Karpas-422 (cell line): ENCODE results near the gene TMEM178A. TPM values are rescaled to one million over a fixed set of nuclear protein-coding genes. Genes with fewer than 3 reads are reported as not detected.

Experiments
- DNase-seq: peaks from one replicate; pipeline ENCODE4 v3.0.0-alpha.2; 2015
- H2AFZ ChIP-seq: fragments of 200-600 bp; sonication (generic); 2 replicates; pipeline ENCODE4 v1.6.1; 2014; ENCODE audit warnings: antibody characterized with exemption, low read length, mixed read lengths
- H3K27ac ChIP-seq: fragments of 200-600 bp; sonication (generic); 2 replicates; pipeline ENCODE4 v1.5.1; 2014; ENCODE audit warnings: mild to moderate bottlenecking, low read length, moderate library complexity
- H3K27me3 ChIP-seq: fragments of 200-600 bp; sonication (generic); 2 replicates; pipeline ENCODE4 v1.6.1; 2014; ENCODE audit warnings: low read length, mixed read lengths
- H3K36me3 ChIP-seq: fragments of 200-600 bp; sonication (generic); 2 replicates; pipeline ENCODE4 v1.6.1; 2014; ENCODE audit warnings: low read length, mixed read lengths; ENCODE audit not compliant: insufficient read depth
- H3K4me1 ChIP-seq: fragments of 200-600 bp; sonication (generic); 2 replicates; pipeline ENCODE4 v1.6.1; 2014; ENCODE audit warnings: mild to moderate bottlenecking, low read length, mixed read lengths
- H3K4me2 ChIP-seq: fragments of 200-600 bp; sonication (generic); 2 replicates; pipeline ENCODE4 v1.6.1; 2014; ENCODE audit warnings: low read length, low read depth, mild to moderate bottlenecking; ENCODE audit not compliant: poor library complexity, severe bottlenecking
- H3K4me3 ChIP-seq: fragments of 200-600 bp; sonication (generic); 2 replicates; pipeline ENCODE4 v1.5.1; 2014; ENCODE audit warnings: mild to moderate bottlenecking, antibody characterized with exemption, low read length, mixed read lengths
- H3K79me2 ChIP-seq: fragments of 200-600 bp; sonication (generic); 2 replicates; pipeline ENCODE4 v1.6.1; 2014; ENCODE audit warnings: mild to moderate bottlenecking, low read length, mixed read lengths
- H3K9ac ChIP-seq: fragments of 200-600 bp; sonication (generic); 2 replicates; pipeline ENCODE4 v1.6.0; 2014; ENCODE audit warnings: low read length
- H3K9me2 ChIP-seq: fragments of 200-600 bp; sonication (generic), shearing (Covaris generic); replicated peaks from 2 replicates; pipeline ENCODE4 v1.6.0; 2014; ENCODE audit warnings: mild to moderate bottlenecking, low read length, moderate library complexity; ENCODE audit not compliant: insufficient read depth
- H3K9me3 ChIP-seq: fragments of 300-700, 200-600 bp; sonication (generic); 2 replicates; pipeline ENCODE4 v1.6.1; 2014; ENCODE audit warnings: low read length, mixed read lengths
- H4K20me1 ChIP-seq: fragments of 200-600 bp; sonication (generic); 2 replicates; pipeline ENCODE4 v1.6.1; 2014; ENCODE audit warnings: mild to moderate bottlenecking, antibody characterized with exemption, low read length, low read depth; ENCODE audit not compliant: insufficient read depth
- total RNA-seq: library from RNA; depleted of rRNA; stranded (reverse); fragments of >200 nt; shearing (Covaris generic); gene quantifications from 2 replicates; pipeline ENCODE4 v1.2.3, GENCODE V29; 2014; ENCODE audit warnings: low replicate concordance

The TMEM178A gene
- total RNA-seq, 1 experiment from 2014 or later, result not detected

- H3K4me2 ChIP-seq, result no peak overlapping the region
- H3K9me3 ChIP-seq, result no peaks in the 10 kb centered on the region
- no peak overlapping the region for H3K4me3 ChIP-seq
- no peaks in the 10 kb centered on the region for H3K27me3 ChIP-seq
- H3K79me2 ChIP-seq, result no peaks in the 10 kb centered on the region
- no peaks in the 10 kb centered on the region for H3K9me2 ChIP-seq
- H2AFZ ChIP-seq, result no peak overlapping the region
- H3K4me1 ChIP-seq, result no peaks in the 10 kb centered on the region
- H3K36me3 ChIP-seq, result no peaks in the 10 kb centered on the region
- no peak for DNase-seq
- no peaks in the 10 kb centered on the region for H4K20me1 ChIP-seq
- H3K27ac ChIP-seq, result no peak overlapping the region
- no peak overlapping the region for H3K9ac ChIP-seq
Measured at GRCh38 chr2:39688181-39688580, 22.5 kb downstream of the TMEM178A start.

GRCh38 chr2:39689272-39689841 is 23.6 kb downstream of the TMEM178A start:
- DNase-seq, result no peak
- Histone ChIP-seq H3K4me3 (no peak overlapping the region), H3K4me1 (no peaks in the 10 kb centered on the region), H3K9ac (no peak overlapping the region), H4K20me1 (no peaks in the 10 kb centered on the region), H3K4me2 (no peak overlapping the region), H2AFZ (no peak overlapping the region), H3K79me2 (no peaks in the 10 kb centered on the region), H3K9me2 (no peaks in the 10 kb centered on the region), H3K9me3 (no peaks in the 10 kb centered on the region), H3K27me3 (no peaks in the 10 kb centered on the region), H3K36me3 (no peaks in the 10 kb centered on the region), H3K27ac (no peak overlapping the region)

GRCh38 chr2:39689876-39690275 is 24.2 kb downstream of the TMEM178A start:
- Histone ChIP-seq H3K4me2 (no peak overlapping the region), H3K4me1 (no peaks in the 10 kb centered on the region), H3K4me3 (no peak overlapping the region), H4K20me1 (no peaks in the 10 kb centered on the region), H3K79me2 (no peaks in the 10 kb centered on the region), H3K27ac (no peak overlapping the region), H3K9me2 (no peaks in the 10 kb centered on the region), H3K9ac (no peak overlapping the region), H3K9me3 (no peaks in the 10 kb centered on the region), H2AFZ (no peak overlapping the region), H3K36me3 (no peaks in the 10 kb centered on the region), H3K27me3 (no peaks in the 10 kb centered on the region)
- no peak for DNase-seq

GRCh38 chr2:39693245-39693644 is 27.5 kb downstream of the TMEM178A start:
- no peaks in the 10 kb centered on the region for H3K27me3 ChIP-seq
- H3K4me1 ChIP-seq, result no peaks in the 10 kb centered on the region
- no peak overlapping the region for H2AFZ ChIP-seq

GRCh38 chr2:39696101-39696553 is 30.4 kb downstream of the TMEM178A start:
- H3K79me2 ChIP-seq, result no peaks in the 10 kb centered on the region
- H3K9me2 ChIP-seq, result no peaks in the 10 kb centered on the region
- no peak overlapping the region for H2AFZ ChIP-seq
- no peak overlapping the region for H3K9ac ChIP-seq
- H3K36me3 ChIP-seq, result no peaks in the 10 kb centered on the region
- H3K4me2 ChIP-seq, result no peak overlapping the region
- no peak overlapping the region for H3K27ac ChIP-seq
- H3K4me3 ChIP-seq, result no peak overlapping the region
- DNase-seq, result no peak
- H4K20me1 ChIP-seq, result no peaks in the 10 kb centered on the region
- H3K4me1 ChIP-seq, result no peaks in the 10 kb centered on the region
- H3K9me3 ChIP-seq, result no peaks in the 10 kb centered on the region; the same call in 1 of the 2 replicates
- no peaks in the 10 kb centered on the region for H3K27me3 ChIP-seq

More at GRCh38 chr2:39693245-39693644, 27.5 kb downstream of the TMEM178A start:
- H3K4me2 ChIP-seq, result no peak overlapping the region
- no peak overlapping the region for H3K27ac ChIP-seq
- H4K20me1 ChIP-seq, result no peaks in the 10 kb centered on the region
- DNase-seq, result no peak
- H3K79me2 ChIP-seq, result no peaks in the 10 kb centered on the region
- H3K9me3 ChIP-seq, result no peaks in the 10 kb centered on the region
- no peaks in the 10 kb centered on the region for H3K9me2 ChIP-seq
- no peaks in the 10 kb centered on the region for H3K36me3 ChIP-seq
- H3K9ac ChIP-seq, result no peak overlapping the region
- H3K4me3 ChIP-seq, result no peak overlapping the region

GRCh38 chr2:39696838-39697237 is 31.1 kb downstream of the TMEM178A start:
- Histone ChIP-seq H4K20me1 (no peaks in the 10 kb centered on the region), H3K36me3 (no peaks in the 10 kb centered on the region), H3K9ac (no peak overlapping the region), H3K27me3 (no peaks in the 10 kb centered on the region), H2AFZ (no peak overlapping the region), H3K4me2 (no peak overlapping the region), H3K9me2 (no peaks in the 10 kb centered on the region), H3K79me2 (no peaks in the 10 kb centered on the region), H3K4me1 (no peaks in the 10 kb centered on the region), H3K9me3 (no peaks in the 10 kb centered on the region; the same call in none of the 2 replicates), H3K4me3 (no peak overlapping the region), H3K27ac (no peak overlapping the region)
- peak; percentile 45 for DNase-seq

GRCh38 chr2:39697454-39697853 is 31.7 kb downstream of the TMEM178A start:
- Histone ChIP-seq H3K79me2 (no peaks in the 10 kb centered on the region), H2AFZ (no peak overlapping the region), H3K4me2 (no peak overlapping the region), H3K9ac (no peak overlapping the region), H3K36me3 (no peaks in the 10 kb centered on the region), H4K20me1 (no peaks in the 10 kb centered on the region), H3K27ac (no peak overlapping the region), H3K4me3 (no peak overlapping the region), H3K9me3 (peaks cover 3% of the 10 kb centered on the region), H3K27me3 (no peaks in the 10 kb centered on the region), H3K9me2 (no peaks in the 10 kb centered on the region), H3K4me1 (no peaks in the 10 kb centered on the region)
- DNase-seq, result no peak

- Histone ChIP-seq H3K4me1 (no peaks in the 10 kb centered on the region), H3K9ac (no peak overlapping the region), H4K20me1 (no peaks in the 10 kb centered on the region), H3K9me2 (no peaks in the 10 kb centered on the region), H3K36me3 (no peaks in the 10 kb centered on the region), H3K27ac (no peak overlapping the region), H3K79me2 (no peaks in the 10 kb centered on the region), H3K4me2 (no peak overlapping the region), H3K27me3 (no peaks in the 10 kb centered on the region), H3K4me3 (no peak overlapping the region), H3K9me3 (peaks cover 3% of the 10 kb centered on the region), H2AFZ (no peak overlapping the region)
- DNase-seq, result no peak
Measured at GRCh38 chr2:39701137-39701536, 35.4 kb downstream of the TMEM178A start.
